HG03558 (cell line): ENCODE data around the gene SENP7.
A peak's percentile ranks its signal among the peaks of the same experiment; 100 is the strongest.
"Not testable (repeated sequence)": the region's sequence is repeated elsewhere in the genome, so short reads cannot be mapped to it uniquely, and the experiment has no call there.

Source experiments
- ATAC-seq: cut with Tn5 transposase; IDR thresholded peaks from one replicate; pipeline ENCODE4 v1.9.1; 2021; ENCODE audit warnings: moderate number of reproducible peaks; ENCODE audit not compliant: unreplicated experiment; ENCODE audit errors: extremely low read depth

SENP7 gene, protein sequence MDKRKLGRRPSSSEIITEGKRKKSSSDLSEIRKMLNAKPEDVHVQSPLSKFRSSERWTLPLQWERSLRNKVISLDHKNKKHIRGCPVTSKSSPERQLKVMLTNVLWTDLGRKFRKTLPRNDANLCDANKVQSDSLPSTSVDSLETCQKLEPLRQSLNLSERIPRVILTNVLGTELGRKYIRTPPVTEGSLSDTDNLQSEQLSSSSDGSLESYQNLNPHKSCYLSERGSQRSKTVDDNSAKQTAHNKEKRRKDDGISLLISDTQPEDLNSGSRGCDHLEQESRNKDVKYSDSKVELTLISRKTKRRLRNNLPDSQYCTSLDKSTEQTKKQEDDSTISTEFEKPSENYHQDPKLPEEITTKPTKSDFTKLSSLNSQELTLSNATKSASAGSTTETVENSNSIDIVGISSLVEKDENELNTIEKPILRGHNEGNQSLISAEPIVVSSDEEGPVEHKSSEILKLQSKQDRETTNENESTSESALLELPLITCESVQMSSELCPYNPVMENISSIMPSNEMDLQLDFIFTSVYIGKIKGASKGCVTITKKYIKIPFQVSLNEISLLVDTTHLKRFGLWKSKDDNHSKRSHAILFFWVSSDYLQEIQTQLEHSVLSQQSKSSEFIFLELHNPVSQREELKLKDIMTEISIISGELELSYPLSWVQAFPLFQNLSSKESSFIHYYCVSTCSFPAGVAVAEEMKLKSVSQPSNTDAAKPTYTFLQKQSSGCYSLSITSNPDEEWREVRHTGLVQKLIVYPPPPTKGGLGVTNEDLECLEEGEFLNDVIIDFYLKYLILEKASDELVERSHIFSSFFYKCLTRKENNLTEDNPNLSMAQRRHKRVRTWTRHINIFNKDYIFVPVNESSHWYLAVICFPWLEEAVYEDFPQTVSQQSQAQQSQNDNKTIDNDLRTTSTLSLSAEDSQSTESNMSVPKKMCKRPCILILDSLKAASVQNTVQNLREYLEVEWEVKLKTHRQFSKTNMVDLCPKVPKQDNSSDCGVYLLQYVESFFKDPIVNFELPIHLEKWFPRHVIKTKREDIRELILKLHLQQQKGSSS

GRCh38 chr3:101512646-101513418, at the start of gene SENP7:
TSS of gene SENP7 (minus strand) at chr3:101513212. CDS start at chr3:101513130, 82 bp downstream.
- no peak for ATAC-seq

GRCh38 chr3:101561630-101562328, 48.8 kb upstream of the SENP7 start, which contains the start of gene TRMT10C:
TSS of gene TRMT10C (plus strand) at chr3:101561868. CDS start at chr3:101564782, 2,914 bp downstream.
- ATAC-seq, result peak; percentile 99

DNA sequence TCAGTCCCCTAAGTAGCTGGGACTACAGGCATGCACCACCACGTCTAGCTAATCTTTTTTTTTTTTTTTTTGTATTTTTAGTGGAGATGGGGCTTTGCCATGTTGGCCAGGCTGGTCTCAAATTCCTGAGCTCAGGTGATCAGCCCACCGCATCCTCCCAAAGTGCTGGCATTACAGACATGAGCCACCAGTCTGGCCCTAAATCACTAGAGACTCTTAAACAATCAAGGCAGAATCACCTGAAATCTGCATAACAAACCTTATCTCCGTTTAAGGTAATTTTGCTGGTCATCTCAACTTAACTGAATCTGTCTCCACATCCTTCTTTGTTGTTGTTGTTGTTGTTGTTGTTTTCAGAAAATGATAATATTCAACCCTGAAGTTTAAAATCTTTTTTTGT, 43.1 kb upstream of the SENP7 start:
- no peak for ATAC-seq

DNA sequence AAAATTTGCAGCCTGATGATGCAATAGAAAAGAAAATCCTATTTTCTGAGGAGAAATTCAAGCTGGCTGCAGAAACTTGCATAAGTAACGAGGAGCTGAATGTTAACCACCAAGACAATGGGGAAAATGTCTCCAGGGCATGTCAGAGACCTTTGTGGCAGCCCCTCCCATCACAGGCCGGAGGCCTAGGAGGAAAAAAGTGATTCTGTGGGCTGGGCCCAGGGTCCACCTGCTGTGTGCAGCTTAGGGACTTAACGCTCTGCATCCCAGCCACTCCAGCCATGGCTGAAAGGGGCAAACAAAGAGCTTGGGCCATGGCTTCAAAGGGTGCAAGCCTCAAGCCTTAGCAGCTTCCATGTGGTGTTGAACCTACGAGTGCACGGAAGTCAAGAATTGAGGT, 40.4 kb upstream of the SENP7 start:
- ATAC-seq, result not testable (repeated sequence)

- ATAC-seq, result not testable (repeated sequence)
Measured at GRCh38 chr3:101551359-101552081, 38.5 kb upstream of the SENP7 start.

DNA sequence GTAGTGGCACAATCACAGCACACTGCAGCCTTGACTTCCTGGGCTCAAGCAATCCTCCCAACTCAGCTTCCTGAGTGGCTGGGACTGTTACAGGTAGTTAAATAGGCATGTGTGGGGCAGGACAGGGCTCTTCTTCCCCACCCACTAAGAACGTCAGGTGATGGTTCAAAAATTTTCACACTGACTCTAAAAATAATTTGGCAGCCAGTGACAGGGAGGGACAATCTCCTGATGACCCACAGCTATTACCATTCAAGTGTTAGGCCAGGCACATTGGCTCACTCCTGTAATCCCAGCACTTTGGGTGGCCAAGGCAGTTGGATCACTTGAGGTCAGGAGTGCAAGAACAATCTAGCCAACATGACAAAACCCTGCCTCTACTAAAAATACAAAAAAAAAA, 36.5 kb upstream of the SENP7 start:
- no peak for ATAC-seq

GRCh38 chr3:101548527-101549105, 35.6 kb upstream of the SENP7 start:
- ATAC-seq, result no peak

GRCh38 chr3:101544161-101544850, 31.3 kb upstream of the SENP7 start:
- no peak for ATAC-seq

- ATAC-seq, result no peak
Measured at GRCh38 chr3:101542957-101543356, 29.9 kb upstream of the SENP7 start.

GRCh38 chr3:101536955-101537354, 23.9 kb upstream of the SENP7 start:
- ATAC-seq, result not testable (repeated sequence)

- ATAC-seq, result no peak
Measured at GRCh38 chr3:101536266-101536665, 23.3 kb upstream of the SENP7 start.

GRCh38 chr3:101535221-101535620, 22.2 kb upstream of the SENP7 start:
- ATAC-seq, result no peak

GRCh38 chr3:101533603-101533968, 20.6 kb upstream of the SENP7 start:
- ATAC-seq, result no peak

DNA sequence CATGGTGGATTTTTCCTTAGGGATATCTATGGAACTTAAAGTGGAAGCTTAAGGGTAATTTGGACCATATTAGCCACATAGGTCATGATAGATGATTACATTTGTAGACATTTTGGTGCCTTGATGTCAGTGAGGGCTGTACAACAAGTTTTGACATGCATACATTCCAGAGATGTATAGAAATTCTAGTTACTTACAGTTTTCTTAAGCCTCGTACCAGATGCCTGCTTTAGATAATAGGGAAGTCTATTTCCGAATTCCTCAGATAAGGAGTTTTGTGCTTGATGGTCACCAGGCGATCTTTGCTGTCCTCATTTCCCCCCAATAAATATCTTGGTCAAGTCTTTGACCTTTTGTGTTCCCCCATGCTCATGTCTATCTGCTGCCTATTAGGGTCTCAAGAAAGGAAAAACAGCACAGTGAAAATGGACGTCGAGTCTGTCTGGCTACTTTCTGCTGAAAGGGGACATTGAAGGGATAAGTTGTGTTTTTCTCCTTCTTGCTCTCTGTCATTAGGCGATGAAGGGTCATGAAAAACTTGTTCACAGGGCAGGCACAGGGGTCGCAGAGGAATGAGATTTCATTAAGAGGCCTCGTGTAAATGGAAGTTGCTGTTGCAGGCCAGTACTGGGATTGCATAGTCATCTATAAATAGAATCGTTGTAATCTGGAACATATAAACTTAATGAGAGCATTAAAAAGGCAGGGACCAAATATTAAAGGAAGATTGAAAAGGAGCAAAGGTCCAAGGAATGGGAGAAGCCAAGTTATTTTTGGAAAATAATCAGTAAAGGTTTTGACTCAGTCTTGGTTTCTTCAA, 20.0 kb upstream of the SENP7 start:
- no peak for ATAC-seq

GRCh38 chr3:101531473-101532086, 18.6 kb upstream of the SENP7 start:
- no peak for ATAC-seq

DNA sequence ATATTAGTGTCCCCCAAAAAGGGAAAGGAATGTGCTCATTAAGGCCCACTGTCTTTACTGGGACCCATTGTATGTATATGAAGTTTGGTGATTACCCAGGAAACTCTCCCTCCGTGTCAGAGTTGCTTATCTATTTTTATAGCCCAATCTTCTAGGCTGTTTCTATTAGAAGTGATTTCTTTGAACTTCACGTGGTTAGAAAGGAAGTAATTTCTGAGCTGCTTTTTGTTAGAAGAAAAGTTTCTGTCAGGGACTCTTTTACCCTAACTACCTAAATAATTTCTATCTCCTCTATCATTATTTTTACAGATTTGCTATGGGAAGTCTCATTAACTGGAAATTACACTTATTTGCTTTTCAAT, 17.7 kb upstream of the SENP7 start:
- no peak for ATAC-seq
